SIG-M5 treated with dmso at 0.1 percent for 504 hours (cell line): Measurements from ENCODE around the gene LBHD1.
A peak's percentile ranks its signal among the peaks of the same experiment; 100 is the strongest.
"Not testable (repeated sequence)": the region's sequence is repeated elsewhere in the genome, so short reads cannot be mapped to it uniquely, and the experiment has no call there.

Source experiments
- DNase-seq: peaks from one replicate; lab custom pipeline; 2025; ENCODE audit not compliant: unreplicated experiment; lab: John Stamatoyannopoulos, UW

Gene LBHD1

DNA sequence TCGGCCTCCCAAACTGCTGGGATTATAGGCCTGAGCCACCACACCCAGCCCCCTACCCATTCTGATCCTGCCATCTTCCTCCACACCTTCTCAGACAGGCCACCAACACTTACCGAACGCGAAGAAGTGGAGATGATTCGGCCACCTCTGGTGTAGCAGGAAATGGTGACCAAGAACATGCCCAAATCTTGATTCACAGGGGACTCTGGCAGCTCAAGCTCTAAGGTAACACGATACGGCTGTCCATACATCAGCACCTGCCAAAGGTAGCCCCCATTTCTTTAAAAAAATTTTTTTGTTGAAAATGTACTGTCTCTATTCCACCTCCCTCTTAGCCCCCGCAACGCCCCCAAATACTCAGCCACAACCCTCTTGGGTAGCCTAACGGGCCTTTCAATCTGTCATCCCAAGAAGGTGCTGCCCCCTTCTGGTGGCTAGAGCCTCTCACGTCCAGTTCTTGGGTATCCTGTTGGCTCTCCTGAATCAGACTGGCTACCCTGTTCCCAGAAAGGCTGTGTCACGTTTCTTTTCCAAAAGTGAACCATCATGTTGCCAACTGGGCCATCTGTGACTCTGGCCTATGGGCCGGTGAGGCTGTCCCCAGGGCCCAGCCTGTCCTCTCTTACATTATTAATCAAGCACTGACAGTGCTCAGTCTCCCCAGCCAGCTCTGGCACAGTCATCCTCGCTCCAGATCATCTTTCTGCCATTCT, 22.5 kb upstream of the LBHD1 start:
- DNase-seq: peak; percentile 68

DNA sequence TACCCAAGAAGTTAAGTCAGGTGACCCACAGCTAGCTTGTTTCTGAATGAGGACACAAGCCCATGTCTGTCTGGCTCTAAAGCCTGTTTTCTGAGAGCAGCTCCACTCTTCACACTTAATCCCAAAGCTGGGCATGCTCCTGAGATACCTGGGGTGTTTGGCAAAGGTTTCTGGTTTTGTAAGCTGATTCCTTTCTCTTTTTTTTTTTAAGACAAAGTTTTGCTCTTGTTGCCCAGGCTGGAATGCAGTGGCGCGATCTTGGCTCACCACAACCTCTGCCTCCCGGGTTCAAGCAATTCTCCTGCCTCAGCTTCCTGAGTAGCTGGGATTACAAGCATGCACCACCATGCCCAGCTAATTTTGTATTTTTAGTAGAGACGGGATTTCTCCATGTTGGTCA, 21.6 kb upstream of the LBHD1 start:
- not testable (repeated sequence) for DNase-seq

GRCh38 chr11:62689421-62690183, 17.5 kb upstream of the LBHD1 start, which contains the start of gene LRRN4CL:
Gene LRRN4CL (minus strand): TSS chr11:62689530. CDS start chr11:62688508, 1,022 bp downstream.
- no peak for DNase-seq

DNA sequence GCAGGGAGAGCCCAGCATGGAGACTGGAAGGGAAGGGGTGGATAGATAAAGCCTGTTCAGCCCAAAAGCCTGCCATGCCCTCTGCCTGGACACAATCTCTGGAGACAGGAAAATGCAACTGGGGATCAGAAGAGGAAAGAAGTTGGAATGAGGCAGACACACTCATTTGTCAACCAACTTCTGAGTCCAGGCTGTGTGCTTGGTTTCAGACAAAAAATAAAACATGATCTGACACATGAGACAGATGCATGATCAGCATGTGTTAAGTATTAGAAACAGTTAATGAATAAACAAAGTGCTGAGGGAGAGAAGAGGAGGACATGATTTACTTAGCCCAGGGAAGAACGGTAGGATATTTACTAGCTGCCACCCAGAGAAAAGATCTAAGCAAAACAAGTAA, 16.4 kb upstream of the LBHD1 start:
- DNase-seq: no peak

DNA sequence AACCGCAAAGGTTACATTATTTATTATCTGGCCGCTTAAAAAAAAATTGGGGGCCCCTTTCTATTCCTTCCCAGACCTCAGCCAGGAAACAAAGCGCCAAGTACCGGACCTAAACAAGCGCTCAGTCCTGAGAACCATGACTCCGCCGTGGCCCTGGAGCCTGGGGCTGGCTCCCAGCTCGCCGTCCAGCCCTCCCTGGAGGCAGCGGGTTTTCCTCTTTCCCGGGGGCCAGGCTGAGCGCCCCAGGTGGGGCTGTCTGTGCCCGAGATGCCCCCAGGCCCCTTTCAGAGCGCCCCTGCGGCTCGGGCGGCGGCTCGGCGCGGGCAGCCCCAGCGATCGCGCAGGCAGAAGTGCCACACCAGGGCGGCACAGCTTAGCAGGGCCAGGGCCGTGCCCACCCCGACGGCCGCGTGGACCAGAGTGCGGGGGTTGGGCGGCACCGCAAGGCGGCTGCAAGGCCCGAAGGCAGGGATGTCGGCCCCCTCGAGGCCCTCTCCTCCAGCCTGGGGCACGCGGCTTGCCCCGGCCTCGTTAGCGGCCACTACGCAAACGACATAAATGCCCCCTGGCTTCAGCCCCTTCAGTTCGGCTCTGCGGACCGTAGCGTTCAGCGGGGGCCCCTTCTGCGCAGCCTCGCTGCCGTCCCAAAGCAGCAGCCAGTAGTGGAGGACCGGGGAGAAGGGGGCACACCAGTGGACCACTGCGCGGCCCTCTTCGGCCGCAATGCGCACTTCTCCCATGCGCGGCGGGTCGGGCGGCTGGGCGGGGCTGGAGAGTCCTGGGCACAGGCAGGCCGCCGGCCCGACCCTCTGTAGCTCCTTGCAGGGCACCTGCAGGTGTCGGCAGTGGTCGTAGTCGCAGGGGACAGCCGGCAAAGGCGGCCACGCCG, 15.7 kb upstream of the LBHD1 start:
- no peak for DNase-seq

- DNase-seq: no peak
These were observed 10.5 kb upstream of the LBHD1 start for GRCh38 chr11:62682518-62682917.

DNA sequence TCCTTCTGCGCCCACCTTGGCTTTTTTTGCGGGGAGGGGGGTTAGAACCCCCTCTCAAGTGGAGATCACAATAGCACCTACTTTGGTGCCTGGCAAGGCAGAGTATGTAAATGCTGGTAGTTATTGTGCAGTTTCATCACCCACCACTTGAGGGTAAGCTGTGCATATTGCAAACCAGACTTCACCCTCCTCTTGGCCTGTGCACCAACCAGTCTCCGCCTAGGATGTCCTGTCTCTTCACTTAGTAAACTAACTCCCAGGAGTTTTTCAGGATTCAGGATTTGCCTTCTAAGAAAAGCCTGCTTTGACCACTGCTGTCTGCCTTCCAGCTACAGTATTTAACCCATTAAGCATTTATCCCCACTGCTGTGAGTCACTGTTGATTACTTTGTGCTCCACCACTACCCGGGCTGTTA, 8.8 kb upstream of the LBHD1 start:
- DNase-seq: peak; percentile 71

DNA sequence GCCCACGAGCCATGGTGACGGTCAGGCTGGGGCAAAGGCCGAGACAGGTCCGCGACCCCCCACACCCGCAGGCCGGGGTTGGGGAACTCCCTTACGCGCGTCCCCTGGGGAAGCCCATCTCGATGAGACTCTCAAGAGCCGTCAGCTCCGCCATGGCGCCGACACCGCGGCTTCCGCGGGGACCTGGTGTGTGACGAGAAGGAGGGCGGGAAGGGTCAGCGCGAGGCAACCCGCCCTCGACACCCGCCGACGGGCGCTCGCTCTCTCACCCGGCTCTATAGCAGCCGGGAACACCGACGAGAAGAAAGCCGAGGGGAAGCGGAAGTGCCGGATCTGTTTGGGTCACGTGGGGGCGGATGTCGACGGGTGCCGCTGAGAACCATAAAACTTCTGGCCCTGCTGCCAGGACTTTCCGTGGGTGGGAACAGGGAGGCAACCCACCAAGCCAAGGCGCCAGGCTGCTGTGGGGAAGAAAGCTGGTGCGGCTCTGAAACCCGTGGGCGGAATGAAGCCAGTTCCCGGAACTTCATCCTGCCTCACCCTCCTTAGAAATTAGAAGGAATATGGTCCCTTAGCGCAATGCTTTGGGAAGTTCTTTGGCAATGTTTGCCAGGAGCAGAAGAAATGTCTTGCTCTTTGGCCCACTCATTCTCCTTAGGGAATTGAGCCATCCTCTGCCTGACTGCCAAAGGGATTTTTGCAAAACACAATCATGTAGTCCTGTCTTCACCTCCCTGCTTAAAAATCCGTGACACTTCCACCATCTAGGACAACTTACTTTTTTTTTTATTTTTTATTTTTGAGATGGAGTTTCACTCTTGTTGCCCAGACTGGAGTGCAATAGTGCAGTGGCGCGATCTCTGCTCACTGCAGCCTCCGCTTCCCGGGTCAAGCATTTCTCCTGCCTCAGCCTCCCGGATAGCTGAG, 7.0 kb upstream of the LBHD1 start, which contains the start of gene UBXN1:
Gene UBXN1, minus strand, starts transcription at position 304 of the 927 bp plus-strand sequence. Its CDS starts 150 bp downstream, at position 154.
- peak; percentile 89 for DNase-seq

- DNase-seq: no peak
These were observed 6.3 kb upstream of the LBHD1 start for GRCh38 chr11:62678433-62678769.

DNA sequence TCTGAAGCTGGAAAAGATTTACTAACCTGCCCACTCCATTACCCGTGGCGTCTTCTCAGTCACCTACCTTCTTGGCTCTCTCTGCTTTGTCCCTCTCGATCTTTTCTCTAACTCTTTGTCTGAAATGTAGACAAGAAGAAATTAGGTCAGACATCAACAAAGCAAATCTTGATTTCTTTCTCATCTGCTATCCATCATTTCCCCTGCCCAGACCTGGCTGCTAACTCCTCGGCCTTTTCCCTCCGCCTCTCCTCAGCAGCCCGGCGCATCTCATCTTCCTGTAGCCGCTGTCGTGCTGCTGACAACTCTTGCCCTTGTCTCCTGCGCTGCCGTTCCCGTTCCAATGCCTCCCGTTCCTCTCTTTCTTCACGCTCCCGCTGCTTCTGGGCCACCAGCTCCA, 5.6 kb upstream of the LBHD1 start:
- DNase-seq: no peak

DNA sequence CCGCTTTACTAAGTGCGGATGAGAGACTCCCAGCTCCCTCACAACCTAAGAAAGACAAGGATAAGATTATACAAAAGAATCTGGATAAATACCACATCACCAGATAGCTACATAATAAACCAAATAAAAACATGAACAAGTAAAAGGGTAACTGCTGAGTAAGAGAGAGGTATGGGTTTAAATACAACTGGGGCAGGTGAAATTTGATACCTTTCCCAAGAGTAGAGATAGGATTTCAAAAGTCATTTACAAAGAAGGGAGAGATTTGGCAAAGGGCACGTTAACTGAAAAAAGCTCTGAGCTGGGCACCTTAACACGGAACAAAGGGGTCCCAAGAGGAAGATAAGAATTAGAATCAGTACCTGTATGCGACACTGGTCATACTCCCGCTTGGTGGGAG, 5.1 kb upstream of the LBHD1 start:
- no peak for DNase-seq

DNA sequence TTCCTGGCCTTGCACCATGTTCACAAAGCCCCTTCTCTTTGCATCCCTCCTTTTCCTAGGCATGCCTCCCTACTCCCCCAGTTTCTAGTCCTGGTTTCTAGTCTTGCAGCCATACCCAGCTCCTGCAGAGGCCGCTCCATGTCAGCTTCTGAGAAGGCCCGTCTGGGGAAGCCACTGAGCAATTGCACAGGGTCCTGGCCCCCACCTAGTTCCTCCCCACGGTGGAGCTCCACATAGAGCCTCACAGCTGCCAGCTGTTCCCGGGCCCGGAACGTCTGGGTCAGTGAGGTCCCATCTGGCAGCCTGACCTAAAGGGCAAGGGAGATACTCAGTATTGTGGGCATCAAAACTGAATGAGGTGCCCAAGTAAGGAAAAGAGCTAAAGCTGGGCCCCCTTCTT, 4.6 kb upstream of the LBHD1 start:
- no peak for DNase-seq

- not testable (repeated sequence) for DNase-seq
These were observed 3.3 kb upstream of the LBHD1 start for GRCh38 chr11:62675415-62675814.

- no peak for DNase-seq
These were observed 1.1 kb upstream of the LBHD1 start for GRCh38 chr11:62673196-62673525.

- DNase-seq: peak; percentile 68
These were observed 845 bp downstream of the LBHD1 start for GRCh38 chr11:62671236-62671607.

DNA sequence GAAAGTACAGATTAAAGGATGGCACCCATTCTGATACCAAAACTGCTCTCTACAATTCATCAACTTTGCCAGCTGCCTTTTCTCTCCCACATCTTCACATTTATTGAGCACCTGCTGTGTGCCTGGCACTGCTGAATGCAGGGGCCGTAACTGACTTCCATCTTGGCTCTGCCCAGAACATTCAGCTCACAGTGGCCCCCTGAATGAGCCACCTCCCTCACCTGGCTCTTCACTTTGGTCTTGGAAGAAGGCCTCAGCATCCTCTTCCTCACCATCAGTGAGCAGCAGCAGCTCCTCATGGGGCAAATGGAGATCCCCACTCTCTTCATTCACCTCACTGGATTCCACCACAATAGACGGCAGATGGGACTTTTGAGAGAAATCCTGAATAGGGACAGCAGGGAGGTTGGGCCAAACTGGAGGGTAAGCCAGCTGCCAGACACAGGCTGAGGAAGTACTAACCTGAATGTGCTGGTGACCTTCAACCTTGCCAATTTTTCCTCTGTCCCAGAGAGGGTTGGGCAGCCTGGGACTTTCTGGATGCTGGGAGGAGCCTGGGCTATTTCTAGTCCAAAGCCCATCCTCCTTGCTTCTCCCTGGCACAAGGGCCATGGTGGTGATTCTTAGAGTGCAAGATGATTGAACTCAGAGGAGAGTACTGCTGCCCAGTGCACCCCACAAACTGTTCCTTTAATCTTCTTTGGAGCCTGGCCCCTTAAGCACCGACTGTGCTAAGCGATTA, 2.5 kb downstream of the LBHD1 start:
- no peak for DNase-seq

GRCh38 chr11:62667460-62667859, 4.6 kb downstream of the LBHD1 start:
- no peak for DNase-seq

DNA sequence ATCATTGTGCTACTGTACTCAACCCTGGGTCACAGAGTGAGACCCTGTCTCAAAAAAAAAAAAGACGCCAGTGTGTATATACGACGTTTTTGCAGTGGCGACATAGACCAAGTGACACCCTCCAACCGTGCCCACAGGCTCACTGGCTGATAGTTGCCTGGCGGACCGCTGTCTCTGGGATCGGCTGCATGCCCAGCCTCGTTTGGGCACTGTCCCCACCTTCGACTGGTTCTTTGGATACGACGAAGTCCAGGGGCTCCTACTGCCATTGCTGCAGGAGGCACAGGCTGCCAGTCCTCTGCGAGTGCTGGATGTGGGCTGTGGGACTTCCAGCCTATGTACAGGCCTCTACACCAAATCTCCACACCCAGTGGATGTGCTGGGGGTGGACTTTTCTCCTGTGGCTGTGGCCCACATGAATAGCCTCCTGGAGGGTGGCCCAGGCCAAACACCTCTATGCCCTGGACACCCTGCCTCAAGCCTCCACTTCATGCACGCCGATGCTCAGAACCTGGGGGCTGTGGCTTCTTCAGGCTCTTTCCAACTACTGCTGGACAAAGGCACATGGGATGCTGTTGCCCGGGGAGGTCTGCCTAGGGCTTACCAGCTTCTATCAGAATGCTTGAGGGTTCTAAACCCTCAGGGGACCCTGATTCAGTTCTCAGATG, 5.7 kb downstream of the LBHD1 start:
- DNase-seq: no peak

- peak; percentile 67 for DNase-seq
These were observed 6.3 kb downstream of the LBHD1 start for GRCh38 chr11:62665599-62666258.
